Suprapubic skin (tissue), 4 donors: Measurements from ENCODE around the gene NPAS3. TPM values are rescaled to one million over a fixed set of nuclear protein-coding genes. Genes with fewer than 3 reads are reported as not detected.

ENCODE experiments used
- DNase-seq, 2 donors: peaks; one replicate each; pipeline ENCODE4 v3.0.0-alpha.2; 2019; ENCODE audit warnings: low spot score in 2 of 2
- H3K27ac ChIP-seq: fragments of 200-600 bp; sonication (generic); one replicate; pipeline ENCODE4 v1.5.1; 2019
- H3K27me3 ChIP-seq: fragments of 200-600 bp; sonication (generic); one replicate; pipeline ENCODE4 v1.5.1; 2019
- H3K36me3 ChIP-seq: fragments of 200-600 bp; sonication (generic); one replicate; pipeline ENCODE4 v1.5.1; 2019
- H3K4me1 ChIP-seq: fragments of 200-600 bp; sonication (generic); one replicate; pipeline ENCODE4 v1.5.1; 2019
- H3K4me3 ChIP-seq: fragments of 200-600 bp; sonication (generic); one replicate; pipeline ENCODE4 v1.5.1; 2019; ENCODE audit warnings: mild to moderate bottlenecking
- H3K9me3 ChIP-seq: fragments of 200-600 bp; sonication (generic); one replicate; pipeline ENCODE4 v1.5.1; 2019
- EP300 ChIP-seq: sonication (generic); formaldehyde crosslinking; IDR thresholded peaks from one replicate; pipeline ENCODE4 v1.6.1; 2017; ENCODE audit warnings: antibody characterized with exemption
- POLR2A ChIP-seq, 2 donors: fragments of 450-650 bp; IDR thresholded peaks; one replicate each; pipeline ENCODE4 v1.6.1; 2017; ENCODE audit warnings: antibody characterized with exemption in 2 of 2, mild to moderate bottlenecking in 2 of 2, moderate library complexity in 2 of 2
- POLR2AphosphoS5 ChIP-seq, 3 donors: sonication (generic); formaldehyde crosslinking; IDR thresholded peaks; one replicate each; pipeline ENCODE4 v1.6.1; 2017; ENCODE audit warnings: antibody characterized with exemption in 3 of 3
- WGBS: methylation state at CpG from one replicate; pipeline ENCODE4 v1.1.5; 2018; 5-methylcytosine and 5-hydroxymethylcytosine counted together
- total RNA-seq, 4 donors: library from RNA; depleted of rRNA; stranded (reverse); fragments of >200 nt; gene quantifications; one replicate each; pipeline ENCODE4 v1.1.0, GENCODE V29; 2016
- TF ChIP-seq, protein P1 (sequence below), 2 donors: fragments of 200-600 bp in 1 of 2; fragments of 450-650 bp in 1 of 2; sonication (generic) in 1 of 2; IDR thresholded peaks; one replicate each; pipeline ENCODE4 v1.5.1; 2016 to 2019; ENCODE audit warnings: antibody characterized with exemption in 2 of 2, mild to moderate bottlenecking in 1 of 2, moderate library complexity in 1 of 2

NPAS3 gene
- total RNA-seq, 4 donors from 2014 or later: 0.17 to 0.45 (median 0.29) TPM; not detected in 1

DNA sequence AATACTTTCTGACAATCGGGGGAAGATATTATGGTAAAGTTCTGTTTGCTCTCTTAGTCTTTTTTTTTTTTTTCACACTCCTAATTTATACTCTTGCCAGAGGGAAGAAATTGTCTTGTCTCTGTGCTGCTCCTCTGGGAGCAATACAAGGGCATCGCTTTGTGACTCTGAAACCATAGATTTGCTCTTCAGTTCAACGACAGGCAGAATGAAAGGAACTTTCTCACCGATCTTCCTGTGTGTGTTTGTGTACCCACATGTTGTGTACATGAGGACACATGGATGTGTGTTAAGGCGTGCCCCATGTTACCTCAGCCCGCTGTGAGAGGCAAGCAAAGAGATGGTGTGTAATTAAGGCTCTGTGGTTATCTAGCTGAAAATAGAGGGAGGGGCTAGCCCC is 554.6 kb downstream of the NPAS3 start:
- 58% methylated on average over 6 of the region's 6 CpGs for WGBS
- no peak for DNase-seq

GRCh38 chr14:33493990-33494389 is 555.3 kb downstream of the NPAS3 start:
- Histone ChIP-seq H3K4me3 (no peak overlapping the region), H3K27me3 (no peaks in the 10 kb centered on the region), H3K36me3 (no peaks in the 10 kb centered on the region), H3K27ac (no peak overlapping the region), H3K4me1 (no peaks in the 10 kb centered on the region), H3K9me3 (peaks cover 6% of the 10 kb centered on the region)
- TF ChIP-seq POLR2A (IDR thresholded peaks at IDR 0.05) (no peak), POLR2AphosphoS5 (IDR thresholded peaks at IDR 0.05) (no peak), EP300 (no peak)
- TF ChIP-seq, protein P1, sequence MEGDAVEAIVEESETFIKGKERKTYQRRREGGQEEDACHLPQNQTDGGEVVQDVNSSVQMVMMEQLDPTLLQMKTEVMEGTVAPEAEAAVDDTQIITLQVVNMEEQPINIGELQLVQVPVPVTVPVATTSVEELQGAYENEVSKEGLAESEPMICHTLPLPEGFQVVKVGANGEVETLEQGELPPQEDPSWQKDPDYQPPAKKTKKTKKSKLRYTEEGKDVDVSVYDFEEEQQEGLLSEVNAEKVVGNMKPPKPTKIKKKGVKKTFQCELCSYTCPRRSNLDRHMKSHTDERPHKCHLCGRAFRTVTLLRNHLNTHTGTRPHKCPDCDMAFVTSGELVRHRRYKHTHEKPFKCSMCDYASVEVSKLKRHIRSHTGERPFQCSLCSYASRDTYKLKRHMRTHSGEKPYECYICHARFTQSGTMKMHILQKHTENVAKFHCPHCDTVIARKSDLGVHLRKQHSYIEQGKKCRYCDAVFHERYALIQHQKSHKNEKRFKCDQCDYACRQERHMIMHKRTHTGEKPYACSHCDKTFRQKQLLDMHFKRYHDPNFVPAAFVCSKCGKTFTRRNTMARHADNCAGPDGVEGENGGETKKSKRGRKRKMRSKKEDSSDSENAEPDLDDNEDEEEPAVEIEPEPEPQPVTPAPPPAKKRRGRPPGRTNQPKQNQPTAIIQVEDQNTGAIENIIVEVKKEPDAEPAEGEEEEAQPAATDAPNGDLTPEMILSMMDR (IDR thresholded peaks at IDR 0.05): no peak
- 82% methylated on average over 5 of the region's 5 CpGs for WGBS
- DNase-seq: no peak

More for the DNA sequence above, 554.6 kb downstream of the NPAS3 start:
- no peaks in the 10 kb centered on the region for H3K36me3 ChIP-seq
- no peaks in the 10 kb centered on the region for H3K27me3 ChIP-seq
- TF ChIP-seq, protein P1 (IDR thresholded peaks at IDR 0.05): no peak
- TF ChIP-seq EP300: no peak
- no peak for TF ChIP-seq POLR2AphosphoS5 (IDR thresholded peaks at IDR 0.05)
- TF ChIP-seq POLR2A (IDR thresholded peaks at IDR 0.05): no peak
- H3K4me3 ChIP-seq: no peak overlapping the region
- peaks cover 6% of the 10 kb centered on the region for H3K9me3 ChIP-seq
- H3K27ac ChIP-seq: no peak overlapping the region
- no peaks in the 10 kb centered on the region for H3K4me1 ChIP-seq

GRCh38 chr14:33499687-33500086 is 561.0 kb downstream of the NPAS3 start:
- 79% methylated on average over 7 of the region's 7 CpGs for WGBS
- TF ChIP-seq POLR2AphosphoS5 (IDR thresholded peaks at IDR 0.05) (no peak), POLR2A (IDR thresholded peaks at IDR 0.05) (no peak), EP300 (no peak)
- TF ChIP-seq, protein P1 (IDR thresholded peaks at IDR 0.05): no peak

GRCh38 chr14:33504246-33505099 is 565.8 kb downstream of the NPAS3 start:
- Histone ChIP-seq H3K36me3 (no peaks in the 10 kb centered on the region), H3K27ac (no peak overlapping the region), H3K4me3 (no peak overlapping the region), H3K27me3 (no peaks in the 10 kb centered on the region), H3K9me3 (no peaks in the 10 kb centered on the region), H3K4me1 (no peaks in the 10 kb centered on the region)
- no peak for DNase-seq
- TF ChIP-seq, protein P1 (IDR thresholded peaks at IDR 0.05): no peak
- TF ChIP-seq POLR2AphosphoS5 (IDR thresholded peaks at IDR 0.05) (no peak), POLR2A (IDR thresholded peaks at IDR 0.05) (no peak), EP300 (no peak)
- 80% methylated on average over 5 of the region's 5 CpGs for WGBS

More at GRCh38 chr14:33499687-33500086, 561.0 kb downstream of the NPAS3 start:
- Histone ChIP-seq H3K4me3 (no peak overlapping the region), H3K9me3 (peaks cover 6% of the 10 kb centered on the region), H3K27ac (no peak overlapping the region), H3K4me1 (no peaks in the 10 kb centered on the region), H3K36me3 (no peaks in the 10 kb centered on the region), H3K27me3 (no peaks in the 10 kb centered on the region)
- DNase-seq: no peak

DNA sequence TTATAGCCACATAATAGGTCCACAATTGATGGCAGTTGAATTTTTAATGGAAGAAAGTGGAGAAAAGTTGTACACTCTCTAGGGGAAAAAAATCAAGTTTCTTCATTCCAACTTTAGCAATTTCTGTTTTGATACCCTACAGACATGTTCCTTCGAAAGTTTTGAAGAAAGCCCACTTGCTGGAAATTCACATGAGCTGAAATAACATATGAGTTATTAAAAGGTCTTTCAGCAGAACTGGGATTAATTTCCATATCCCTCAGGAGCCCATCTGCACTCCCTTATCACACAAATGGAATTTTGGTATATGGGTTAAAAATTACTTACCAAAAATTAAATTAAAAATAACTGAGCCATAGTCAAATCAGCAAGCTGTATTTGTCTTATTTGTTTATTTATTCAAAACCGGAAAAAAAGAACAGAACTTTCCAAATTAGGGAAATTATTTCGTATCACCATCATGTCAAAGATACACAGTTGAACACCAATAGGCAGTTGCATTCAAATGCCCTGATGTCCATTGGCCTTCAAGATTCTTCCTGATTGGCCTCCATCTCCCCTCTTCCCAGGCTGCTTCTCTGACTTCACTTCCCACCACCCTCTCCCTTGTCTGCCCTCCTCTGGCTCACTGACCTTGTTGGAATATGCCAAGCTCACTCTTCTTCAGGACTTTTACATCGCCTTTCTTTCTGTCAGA is 566.7 kb downstream of the NPAS3 start:
- Histone ChIP-seq H3K4me1 (no peaks in the 10 kb centered on the region), H3K27me3 (no peaks in the 10 kb centered on the region), H3K27ac (no peak overlapping the region), H3K36me3 (no peaks in the 10 kb centered on the region), H3K9me3 (no peaks in the 10 kb centered on the region), H3K4me3 (no peak overlapping the region)
- no peak for DNase-seq
- TF ChIP-seq POLR2AphosphoS5 (IDR thresholded peaks at IDR 0.05) (no peak), EP300 (no peak), POLR2A (IDR thresholded peaks at IDR 0.05) (no peak)
- TF ChIP-seq, protein P1 (IDR thresholded peaks at IDR 0.05): no peak
- WGBS: 79% methylated on average over 4 of the region's 4 CpGs
